ENCODE results near the gene KRTAP5-2.
"Not testable (repeated sequence)": the region's sequence is repeated elsewhere in the genome, so short reads cannot be mapped to it uniquely, and the experiment has no call there.

KRTAP5-2 gene

DNA sequence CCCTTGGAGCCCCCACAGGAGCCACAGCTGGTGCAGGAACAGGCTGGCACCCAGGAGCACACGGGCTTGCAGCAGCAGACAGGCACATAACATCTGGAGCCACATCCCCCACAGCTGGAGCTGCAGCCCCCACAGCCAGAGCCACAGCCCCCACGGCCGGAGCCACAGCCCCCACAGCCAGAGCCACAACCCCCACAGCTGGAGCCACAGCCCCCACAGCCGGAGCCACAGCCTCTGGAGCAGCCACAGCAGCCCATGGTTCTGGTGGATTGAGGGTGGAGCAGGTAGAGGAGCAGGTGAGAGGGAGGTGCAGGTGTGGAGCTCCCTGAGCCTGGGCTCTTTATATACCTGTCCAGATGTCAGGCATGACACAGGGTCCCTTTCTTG is at the start of gene KRTAP5-2:
KRTAP5-2 (minus strand) TSS at position 301 of the 387 bp plus-strand sequence; CDS start at position 257, 44 bp downstream.
- no peak for DNase-seq

- not testable (repeated sequence) for DNase-seq
These were observed 48.4 kb upstream of the KRTAP5-2 start for GRCh38 chr11:1646540-1646939.

- DNase-seq: no peak
These were observed 47.3 kb upstream of the KRTAP5-2 start for GRCh38 chr11:1645357-1645821.

- DNase-seq: no peak
These were observed 46.7 kb upstream of the KRTAP5-2 start for GRCh38 chr11:1644601-1645356.

DNA sequence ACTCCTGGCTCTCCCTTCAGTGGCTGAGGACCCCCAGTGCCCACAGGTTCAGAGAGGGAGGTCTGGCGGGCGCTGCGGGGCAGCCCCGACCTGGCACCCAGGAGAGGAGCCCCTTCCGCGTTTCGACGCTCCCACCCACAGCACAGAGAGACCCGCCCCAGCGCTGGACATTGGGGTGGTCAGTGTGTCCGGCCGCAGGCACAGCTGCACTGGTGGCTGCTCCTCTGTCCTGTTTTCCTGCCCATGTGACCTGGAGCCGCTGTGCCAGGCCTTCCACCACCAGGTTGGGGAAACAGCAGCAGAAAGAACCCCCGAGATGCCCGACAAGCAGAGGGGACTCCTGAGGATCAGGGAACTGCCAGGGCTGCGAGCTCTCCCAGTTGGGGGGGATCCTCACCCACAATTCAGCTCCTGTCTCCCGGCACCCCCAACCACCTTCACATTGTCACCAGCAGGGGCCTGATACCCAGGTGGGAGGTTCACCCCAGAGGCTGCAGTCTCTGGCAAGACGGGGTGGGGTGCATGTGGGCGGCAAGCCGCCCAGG is 45.1 kb upstream of the KRTAP5-2 start:
- DNase-seq: no peak

DNA sequence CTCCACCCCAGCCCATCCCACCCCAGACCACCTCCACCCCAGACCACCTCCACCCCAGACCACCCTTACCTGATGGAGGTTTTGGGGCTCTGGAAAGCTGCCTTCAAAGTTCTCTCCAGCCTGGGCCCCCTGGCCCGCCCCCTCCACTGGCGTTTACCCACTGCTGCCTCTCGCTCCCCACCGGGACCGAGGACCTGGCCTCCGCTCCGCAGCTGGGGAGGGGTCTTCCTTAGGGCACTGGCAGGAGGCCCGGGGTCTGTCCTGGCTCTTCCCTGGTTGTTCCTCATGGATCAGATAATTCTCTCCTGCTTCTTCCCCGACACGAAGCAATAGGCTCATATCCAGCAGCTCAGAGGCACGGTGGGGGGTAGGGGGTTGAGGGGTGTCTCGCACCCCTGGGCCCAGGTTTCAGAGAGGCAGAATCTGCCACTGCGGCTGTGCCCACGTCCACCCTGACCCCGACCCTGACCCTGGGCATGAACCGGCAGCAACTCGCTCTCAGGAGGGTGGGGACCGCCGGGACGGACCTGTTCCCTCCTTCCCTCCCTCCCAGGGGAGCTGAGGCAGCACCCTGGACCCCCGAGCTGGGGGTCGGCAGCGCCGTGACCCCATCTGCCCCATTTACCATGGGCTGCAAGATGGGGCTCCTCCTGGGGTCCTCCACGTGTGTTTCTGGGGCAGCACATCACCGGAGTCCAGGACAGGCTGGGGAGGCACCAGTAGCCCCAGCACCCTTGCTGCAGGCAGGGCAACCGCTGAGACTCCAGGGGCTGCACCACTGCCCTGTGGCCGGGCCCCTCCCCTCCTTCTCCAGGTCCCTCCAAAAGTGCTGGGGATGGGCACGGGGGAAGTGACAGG is 44.4 kb upstream of the KRTAP5-2 start:
- no peak for DNase-seq

GRCh38 chr11:1641096-1641495 is 43.0 kb upstream of the KRTAP5-2 start:
- DNase-seq: no peak

GRCh38 chr11:1640076-1640946 is 42.2 kb upstream of the KRTAP5-2 start:
- peak in 5 of 56 donors; percentile 2 to 37 (median 9) for DNase-seq

GRCh38 chr11:1639666-1640065 is 41.6 kb upstream of the KRTAP5-2 start:
- no peak for DNase-seq

- no peak for DNase-seq
These were observed 41.1 kb upstream of the KRTAP5-2 start for GRCh38 chr11:1639102-1639620.

DNA sequence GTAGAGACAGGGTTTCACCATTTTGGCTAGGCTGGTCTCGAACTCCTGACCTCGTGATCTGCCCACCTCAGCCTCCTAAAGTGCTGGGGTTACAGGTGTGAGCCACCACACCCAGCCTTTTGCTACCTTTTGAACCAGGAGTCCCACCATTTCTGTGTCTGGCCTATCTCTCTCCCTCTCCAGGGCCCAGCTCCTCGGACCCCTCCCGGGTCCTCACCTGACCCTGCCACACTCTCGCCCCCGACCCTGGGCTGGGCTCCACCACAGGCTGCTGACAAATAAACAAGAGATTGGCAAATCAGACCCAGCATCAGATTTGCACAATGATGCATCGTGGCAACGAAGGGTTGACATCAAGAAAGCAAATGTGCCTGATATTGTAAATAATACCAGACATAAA is 40.2 kb upstream of the KRTAP5-2 start:
- DNase-seq: no peak

- no peak for DNase-seq
These were observed 39.5 kb upstream of the KRTAP5-2 start for GRCh38 chr11:1637628-1638027.

GRCh38 chr11:1636291-1636950 is 38.3 kb upstream of the KRTAP5-2 start:
- no peak for DNase-seq

DNA sequence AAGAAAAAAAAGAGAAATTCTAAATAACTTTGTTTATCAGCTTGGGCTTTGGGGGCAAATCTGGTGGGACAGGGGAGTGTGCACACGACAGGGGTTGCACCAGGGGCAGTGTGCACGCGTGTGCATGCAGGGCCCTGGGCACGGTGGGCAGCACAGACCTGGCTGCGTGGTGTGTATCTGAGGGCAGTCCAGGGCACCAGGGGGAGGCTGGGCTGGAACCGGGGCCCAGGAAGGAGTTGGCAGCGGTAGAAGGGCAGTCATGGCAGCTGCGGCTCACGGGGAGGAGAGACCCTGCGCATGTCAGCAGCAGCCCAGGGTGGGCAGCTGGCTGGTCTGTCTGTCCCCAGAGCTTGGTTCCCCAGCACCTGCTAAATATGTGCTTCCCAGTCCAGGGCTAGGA is 35.8 kb upstream of the KRTAP5-2 start:
- no peak for DNase-seq

- DNase-seq: no peak
These were observed 34.1 kb upstream of the KRTAP5-2 start for GRCh38 chr11:1632053-1632714.

DNA sequence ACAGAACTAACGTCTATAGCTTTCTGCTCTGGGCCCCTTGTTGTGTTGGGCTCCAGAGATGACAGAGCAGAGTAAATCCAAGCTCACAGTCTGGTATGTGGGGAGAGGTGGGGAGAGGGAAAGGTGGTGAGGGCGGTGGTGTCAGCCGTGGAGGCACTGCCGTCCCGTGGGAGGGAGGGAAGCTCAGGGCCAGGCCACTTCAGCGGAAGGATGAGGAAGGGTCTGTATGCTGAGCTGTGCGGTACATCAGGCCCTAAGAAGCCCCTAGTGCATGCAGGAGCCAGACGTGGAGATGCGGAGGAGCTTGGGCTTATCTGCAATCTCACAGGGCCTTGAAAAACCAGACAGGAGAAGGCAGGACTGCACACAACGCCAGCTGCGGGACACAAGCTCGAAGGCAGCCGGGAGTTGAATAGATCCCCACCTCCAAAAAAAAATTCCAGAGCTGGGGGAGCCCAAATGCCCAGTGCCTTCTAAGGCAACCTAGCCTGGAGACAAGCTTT is 33.0 kb upstream of the KRTAP5-2 start:
- DNase-seq: no peak

DNA sequence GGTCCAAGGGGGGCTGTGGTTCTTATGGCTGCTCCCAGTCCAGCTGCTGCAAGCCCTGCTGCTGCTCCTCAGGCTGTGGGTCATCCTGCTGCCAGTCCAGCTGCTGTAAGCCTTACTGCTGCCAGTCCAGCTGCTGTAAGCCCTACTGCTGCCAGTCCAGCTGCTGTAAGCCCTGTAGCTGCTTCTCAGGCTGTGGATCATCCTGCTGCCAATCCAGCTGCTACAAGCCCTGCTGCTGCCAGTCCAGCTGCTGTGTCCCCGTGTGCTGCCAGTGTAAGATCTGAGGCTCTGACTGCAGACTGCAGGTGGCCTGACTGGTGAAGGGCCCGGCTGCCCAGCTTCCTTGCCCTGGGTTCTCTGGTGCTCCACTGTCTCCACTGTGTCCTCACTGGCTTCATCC is 32.2 kb upstream of the KRTAP5-2 start:
- no peak for DNase-seq

DNA sequence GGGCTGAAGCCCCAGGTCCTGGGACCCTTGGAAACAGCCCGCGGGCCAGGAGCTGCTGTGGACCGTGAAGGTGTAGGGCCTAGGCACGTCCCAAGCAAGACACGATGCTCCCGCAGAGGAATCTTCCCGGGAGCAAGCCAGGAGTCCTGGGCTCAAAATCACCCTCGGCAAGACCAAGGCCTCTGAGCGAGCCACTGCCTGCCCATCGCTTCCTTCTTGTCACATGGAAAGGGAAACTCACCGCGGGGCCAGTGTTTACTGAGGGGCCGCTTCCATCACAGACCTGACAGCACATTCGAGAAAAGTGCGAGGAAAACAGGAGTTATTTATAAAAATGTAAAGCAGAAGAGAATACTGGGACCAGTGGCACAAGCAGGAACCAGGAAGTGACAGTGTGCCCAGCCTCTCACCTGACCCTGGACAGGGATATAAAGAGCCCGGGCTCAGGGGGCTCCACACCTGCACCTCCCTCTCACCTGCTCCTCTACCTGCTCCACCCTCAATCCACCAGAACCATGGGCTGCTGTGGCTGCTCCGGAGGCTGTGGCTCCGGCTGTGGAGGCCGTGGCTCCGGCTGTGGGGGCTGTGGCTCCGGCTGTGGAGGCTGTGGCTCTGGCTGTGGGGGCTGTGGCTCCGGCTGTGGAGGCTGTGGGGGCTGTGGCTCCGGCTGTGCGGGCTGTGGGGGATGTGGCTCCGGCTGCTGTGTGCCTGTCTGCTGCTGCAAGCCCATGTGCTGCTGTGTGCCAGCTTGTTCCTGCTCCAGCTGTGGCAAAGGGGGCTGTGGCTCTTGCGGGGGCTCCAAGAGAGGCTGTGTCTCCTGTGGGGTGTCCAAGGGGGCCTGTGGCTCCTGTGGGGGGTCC is 31.5 kb upstream of the KRTAP5-2 start, which contains the start of gene KRTAP5-5:
KRTAP5-5 (plus strand) TSS at position 450 of the 860 bp plus-strand sequence; CDS start at position 516, 66 bp downstream.
- DNase-seq: no peak

All from nucleus accumbens (tissue), 56 donors.